Esophagus mucosa (tissue), 1 donor: ENCODE results near the gene MTG2. TPM values are rescaled to one million over a fixed set of nuclear protein-coding genes. Genes with fewer than 3 reads are reported as not detected.
"Not testable (repeated sequence)": the region's sequence is repeated elsewhere in the genome, so short reads cannot be mapped to it uniquely, and the experiment has no call there.

Source experiments
- ATAC-seq: fragments of 200-7000 bp; cut with Tn5 transposase; one replicate; pipeline ENCODE4 v1.9.1; 2020
- total RNA-seq: library from RNA; stranded (reverse); gene quantifications from one replicate; pipeline ENCODE4 v1.2.4, GENCODE V29; 2023
- donor health status: DM: yes; HTN: yes; CAD: no.

The MTG2 gene
- total RNA-seq, 1 donor from 2014 or later = 20.2 TPM

DNA sequence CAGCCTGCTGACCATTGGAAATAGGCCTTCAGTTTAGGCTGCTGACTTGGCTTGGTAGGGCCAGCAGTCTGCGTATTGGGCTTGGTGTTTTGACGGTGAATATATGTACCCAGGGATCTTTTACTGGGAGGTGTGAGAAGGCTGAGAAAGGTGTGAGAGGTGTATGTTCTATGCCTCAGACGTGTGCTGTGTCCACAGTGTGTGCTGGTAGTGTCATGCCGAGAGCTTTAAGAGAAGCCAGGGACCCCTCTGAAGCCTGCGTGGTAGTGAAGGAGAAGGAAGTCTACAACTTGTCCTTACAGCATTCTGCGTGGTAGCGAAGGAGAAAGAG is 37.2 kb upstream of the MTG2 start:
- no peak for ATAC-seq

DNA sequence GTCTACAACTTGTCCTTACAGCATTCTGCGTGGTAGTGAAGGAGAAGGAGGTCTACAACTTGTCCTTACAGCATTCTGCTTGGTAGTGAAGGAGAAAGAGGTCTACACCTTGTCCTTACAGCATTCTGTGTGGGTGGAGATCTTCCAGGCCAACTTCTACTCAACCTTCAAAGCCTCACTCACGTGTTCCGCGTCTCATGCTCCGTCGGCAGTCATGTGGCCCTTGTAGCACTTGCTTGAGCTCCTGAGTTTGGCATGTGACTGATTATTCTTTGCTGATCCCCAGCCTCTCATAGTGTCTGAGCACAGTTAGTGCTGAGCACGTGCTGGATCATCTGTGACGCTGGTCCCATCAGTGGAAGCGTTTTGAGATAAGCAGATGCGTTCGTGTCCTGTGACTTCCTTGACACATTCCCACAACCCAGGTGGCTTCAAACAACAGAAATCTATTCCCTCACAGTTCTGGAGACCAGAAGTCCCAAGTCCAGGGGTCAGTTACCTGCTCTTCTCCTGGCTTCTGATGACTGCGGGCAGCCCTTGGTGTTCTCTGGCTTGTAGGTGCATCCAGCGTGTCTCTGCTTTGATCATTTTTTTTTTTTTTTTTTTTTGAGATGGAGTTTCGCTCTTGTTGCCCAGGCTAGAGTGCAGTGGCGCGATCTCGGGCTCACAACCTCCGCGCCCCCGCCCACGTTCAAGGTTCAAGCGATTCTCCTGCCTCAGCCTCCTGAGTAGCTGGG is 36.6 kb upstream of the MTG2 start:
- no peak for ATAC-seq

GRCh38 chr20:62147125-62147524 is 35.7 kb upstream of the MTG2 start:
- ATAC-seq = no peak

DNA sequence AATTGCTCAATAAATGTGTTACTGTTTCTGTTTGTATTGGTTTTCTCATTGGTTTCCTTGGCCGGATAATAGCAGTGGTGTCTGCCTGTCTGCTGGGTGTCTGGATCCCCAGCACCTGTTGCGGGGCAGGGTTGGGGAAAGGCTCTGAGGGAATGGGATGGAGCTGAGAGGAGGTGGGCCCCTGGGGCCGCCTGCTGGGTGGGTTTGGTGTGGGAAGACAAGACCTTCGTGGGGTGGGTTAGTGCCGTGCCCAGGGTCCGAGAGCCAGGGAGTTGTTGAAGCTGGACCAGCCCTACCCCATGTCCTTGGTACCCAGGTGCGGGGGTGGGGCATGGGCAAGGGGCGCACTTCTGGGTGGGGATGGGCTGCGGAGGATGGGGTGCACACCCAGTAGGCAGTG is 35.3 kb upstream of the MTG2 start:
- no peak for ATAC-seq

DNA sequence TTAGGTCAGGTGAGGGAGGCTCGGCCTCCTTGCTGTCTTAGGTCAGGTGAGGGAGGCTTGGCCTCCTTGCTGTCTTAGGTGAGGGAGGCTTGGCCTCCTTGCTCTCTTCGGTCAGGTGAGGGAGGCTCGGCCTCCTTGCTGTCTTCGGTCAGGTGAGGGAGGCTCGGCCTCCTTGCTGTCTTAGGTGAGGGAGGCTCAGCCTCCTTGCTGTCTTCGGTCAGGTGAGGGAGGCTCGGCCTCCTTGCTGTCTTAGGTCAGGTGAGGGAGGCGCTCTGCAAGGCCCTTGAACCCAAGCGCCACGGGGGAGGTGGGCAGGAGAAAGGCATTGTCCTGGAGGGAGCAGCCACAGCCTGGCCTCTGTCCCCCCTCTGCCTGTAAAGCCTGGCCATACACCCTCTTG is 34.4 kb upstream of the MTG2 start:
- not testable (repeated sequence) for ATAC-seq

GRCh38 chr20:62148908-62149314 is 33.9 kb upstream of the MTG2 start:
- ATAC-seq = no peak

DNA sequence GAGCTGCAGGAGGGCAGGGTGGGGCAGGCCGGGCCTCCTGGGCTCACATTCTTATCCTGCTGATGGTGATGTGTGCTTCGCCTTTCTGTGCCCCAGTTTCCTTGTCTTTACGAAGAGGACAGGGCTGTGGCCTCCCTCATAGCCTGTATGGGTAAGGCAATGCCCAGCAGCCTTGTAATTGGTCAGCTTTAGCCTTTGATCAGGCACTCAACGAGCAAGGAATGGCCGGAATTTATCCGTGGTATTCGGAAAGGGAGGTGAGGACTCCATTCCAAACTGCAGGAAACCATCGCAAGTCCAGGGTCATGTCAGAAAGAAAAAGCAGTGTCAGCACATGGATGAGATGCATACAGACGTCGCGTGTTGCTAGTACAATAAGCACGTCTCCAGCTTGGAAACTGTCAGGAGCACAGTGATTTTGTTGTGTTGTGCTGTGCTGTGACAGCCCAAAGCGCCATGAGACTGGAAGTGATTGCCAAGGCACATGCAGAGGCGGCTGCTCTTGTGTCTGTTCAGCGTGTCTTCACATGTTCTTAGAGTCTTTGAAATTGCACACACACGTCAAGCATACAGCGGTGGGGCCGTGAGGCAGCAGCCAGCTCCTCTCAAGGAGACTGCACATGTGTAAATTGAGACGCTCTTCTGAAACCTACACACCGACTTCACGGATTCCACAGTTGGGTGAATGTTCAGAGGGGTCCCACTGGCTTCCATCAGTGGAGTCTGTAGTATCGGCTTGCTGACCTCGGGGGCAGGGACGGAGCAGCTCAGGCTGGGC is 33.1 kb upstream of the MTG2 start:
- ATAC-seq = peak; percentile 77

- ATAC-seq = no peak
Observed at GRCh38 chr20:62150310-62150575, 32.6 kb upstream of the MTG2 start.

DNA sequence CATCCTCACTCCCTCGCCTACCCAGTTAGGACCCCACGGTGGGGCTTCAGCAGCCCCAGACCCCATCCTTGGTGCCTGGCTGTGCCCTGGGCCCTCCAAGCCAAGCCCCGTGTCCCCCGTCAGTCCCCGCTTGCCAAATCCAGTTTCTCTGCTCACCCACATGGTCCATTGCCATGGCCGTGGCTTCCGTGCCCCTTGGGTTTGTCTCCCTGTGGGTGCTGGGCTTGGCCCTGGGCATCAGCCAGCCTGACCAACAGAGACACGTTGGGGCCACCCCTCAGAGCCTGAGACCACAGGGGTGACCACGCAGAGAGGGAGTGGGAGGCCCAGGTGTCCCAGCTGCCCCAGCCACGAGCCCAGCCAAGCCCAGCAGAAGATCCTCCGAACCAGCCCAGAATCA is 31.6 kb upstream of the MTG2 start:
- no peak for ATAC-seq

- no peak for ATAC-seq
Observed at GRCh38 chr20:62151835-62152364, 30.9 kb upstream of the MTG2 start.

GRCh38 chr20:62155428-62156253 is 27.2 kb upstream of the MTG2 start:
- ATAC-seq = peak; percentile 33

- ATAC-seq = no peak
Observed at GRCh38 chr20:62156254-62156556, 26.6 kb upstream of the MTG2 start.

- no peak for ATAC-seq
Observed at GRCh38 chr20:62156592-62157386, 26.0 kb upstream of the MTG2 start.

DNA sequence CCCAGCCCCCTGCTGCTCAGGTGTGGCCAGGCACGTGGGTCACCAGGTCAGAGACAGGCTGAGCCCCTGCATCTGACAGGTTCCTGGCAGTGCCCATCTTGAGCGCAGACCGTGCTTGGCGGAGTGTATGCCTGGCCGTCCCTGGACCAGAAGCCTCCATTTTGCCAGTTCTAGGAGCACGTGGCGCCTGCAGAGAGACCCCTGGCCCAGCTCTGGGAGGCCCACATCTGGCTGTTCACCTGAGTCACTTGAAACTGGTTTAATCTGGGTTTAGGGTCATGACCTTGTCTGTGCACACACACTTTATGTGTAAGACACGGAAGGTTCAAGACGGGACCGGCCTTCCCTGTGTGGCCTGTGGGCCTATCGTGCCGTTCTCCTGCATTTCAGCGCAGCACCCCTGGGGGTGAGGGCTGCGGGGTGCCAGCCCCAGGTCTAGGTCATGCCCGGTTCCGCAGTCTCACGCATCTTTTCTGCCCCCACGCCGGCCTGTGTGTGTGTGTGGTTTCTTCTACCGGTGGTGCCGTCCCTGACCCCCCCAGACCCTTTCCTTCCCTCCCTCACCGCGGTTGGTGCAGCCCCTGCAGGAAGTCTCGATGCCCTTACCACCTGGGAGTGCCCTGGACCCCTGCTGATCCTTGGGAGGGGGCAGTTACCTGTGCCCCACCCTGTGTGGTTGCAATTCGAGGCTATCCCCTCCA is 25.3 kb upstream of the MTG2 start:
- no peak for ATAC-seq

DNA sequence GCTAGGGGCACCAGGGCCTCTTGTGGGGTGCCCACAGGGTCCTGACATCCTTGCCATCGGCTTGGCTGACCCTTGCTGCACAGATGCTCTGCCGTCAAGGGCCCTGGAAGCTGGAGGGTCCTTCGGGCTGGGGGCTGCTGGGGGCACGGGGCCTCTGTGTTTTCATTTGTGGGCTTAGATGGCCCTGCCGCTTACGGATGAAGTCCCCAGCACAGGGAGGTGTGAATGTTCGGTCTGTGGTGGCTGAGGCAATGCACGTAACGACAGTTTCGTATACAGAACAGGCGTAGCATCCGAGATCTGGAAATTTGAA is 24.8 kb upstream of the MTG2 start:
- no peak for ATAC-seq

DNA sequence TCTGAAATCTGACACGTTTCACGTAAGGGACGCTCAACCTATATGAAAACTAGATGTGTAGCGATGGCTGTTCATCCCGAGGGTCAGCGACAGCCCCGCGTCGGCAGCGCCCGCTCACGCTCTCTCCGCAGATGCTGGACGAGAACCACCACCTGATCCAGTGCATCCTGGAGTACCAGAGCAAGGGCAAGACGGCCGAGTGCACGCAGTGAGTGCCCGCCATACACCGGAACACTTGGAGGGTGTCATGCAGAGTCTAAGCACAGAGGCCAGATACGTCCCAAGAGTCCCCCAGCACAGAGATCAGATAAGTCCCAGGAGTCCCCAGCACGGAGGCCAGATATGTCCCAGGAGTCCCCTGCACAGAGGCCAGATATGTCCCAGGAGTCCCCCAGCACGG is 24.3 kb upstream of the MTG2 start:
- ATAC-seq = no peak

GRCh38 chr20:62159052-62159451 is 23.8 kb upstream of the MTG2 start:
- ATAC-seq = no peak

DNA sequence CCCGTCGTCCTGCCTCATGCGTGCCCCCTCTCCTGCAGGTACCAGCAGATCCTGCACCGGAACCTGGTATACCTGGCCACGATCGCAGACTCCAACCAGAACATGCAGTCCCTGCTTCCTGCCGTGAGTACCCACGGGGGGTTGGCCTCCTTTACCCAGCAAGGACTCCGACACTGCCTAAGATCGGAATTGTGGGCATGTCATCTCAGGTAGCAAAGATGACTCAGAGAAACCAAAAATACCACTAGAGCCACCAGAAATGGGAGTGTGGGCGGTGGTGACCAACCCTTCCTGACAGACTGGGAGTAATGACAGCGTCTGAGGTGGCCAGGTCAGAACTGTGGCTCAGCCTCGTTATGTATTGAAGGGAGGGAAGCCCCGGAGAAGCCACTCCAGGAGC is 23.0 kb upstream of the MTG2 start:
- peak; percentile 78 for ATAC-seq

DNA sequence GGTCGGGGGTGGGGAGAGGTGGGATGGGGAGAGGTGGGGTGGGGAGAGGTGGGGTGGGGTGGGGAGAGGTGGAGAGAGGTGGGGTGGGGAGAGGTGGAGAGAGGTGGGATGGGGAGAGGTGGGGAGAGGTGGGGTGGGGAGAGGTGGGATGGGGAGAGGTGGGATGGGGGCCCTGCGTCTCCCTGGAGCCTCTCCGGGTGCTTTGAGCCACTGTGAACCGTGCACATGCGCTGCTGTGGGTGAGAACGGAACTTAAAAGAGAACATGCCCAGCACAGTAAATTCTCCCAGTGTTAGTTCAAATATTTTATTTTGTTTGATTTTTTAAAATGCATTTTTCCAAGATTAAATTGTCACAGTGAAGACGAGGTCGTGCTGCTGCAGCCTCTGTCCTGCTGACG is 22.6 kb upstream of the MTG2 start:
- ATAC-seq = no peak

GRCh38 chr20:62160876-62161275 is 22.0 kb upstream of the MTG2 start:
- ATAC-seq = no peak

DNA sequence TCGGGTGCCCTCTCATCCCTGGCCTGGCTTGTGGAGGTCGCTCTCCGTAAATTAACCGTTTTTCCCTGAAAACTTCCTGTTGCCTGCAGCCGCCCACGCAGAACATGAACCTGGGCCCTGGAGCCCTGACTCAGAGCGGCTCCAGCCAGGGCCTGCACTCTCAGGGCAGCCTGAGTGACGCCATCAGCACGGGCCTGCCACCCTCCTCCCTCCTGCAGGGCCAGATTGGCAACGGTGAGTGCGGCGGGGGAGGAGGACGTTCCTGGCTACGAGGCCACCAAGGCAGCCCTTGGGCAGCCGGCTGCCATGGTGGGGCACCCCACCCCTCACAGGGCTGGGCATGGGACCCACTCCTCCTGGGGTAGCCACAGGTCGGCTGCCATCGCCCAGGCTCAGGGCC is 21.5 kb upstream of the MTG2 start:
- ATAC-seq = peak; percentile 80

DNA sequence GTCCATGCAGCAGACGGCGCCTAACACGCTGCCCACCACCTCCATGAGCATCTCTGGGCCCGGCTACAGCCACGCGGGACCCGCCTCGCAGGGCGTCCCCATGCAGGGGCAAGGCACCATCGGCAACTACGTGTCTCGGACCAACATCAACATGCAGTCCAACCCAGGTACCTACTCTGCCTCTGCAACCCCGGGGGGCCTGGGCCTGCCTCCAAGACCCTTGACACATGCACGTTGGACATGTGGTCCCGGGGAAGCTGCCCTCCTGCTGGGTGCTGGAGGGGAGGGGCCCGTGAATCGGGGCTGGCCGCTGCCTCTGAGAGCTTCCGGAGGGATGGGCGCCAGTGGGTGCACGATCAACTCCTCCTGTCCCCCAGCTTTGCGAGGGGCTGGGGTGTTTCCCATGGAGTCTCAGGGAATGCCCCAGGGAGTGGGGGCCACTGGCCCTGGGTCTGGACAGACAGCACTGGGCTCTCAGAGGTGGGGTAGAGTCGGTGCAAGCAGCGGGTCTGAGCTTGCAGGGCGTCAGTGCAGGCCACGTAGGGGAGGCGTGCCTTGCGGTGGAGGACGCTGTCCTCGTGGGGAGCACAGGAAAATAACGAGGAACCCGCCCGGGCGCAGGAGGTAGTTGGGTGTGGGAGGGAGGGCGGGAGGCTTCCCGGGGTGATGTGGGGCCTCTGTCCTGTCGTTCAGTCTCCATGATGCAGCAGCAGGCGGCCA is 19.9 kb upstream of the MTG2 start:
- no peak for ATAC-seq
